Fibroblast of lung (primary cell): ENCODE results near the gene HCRTR2. TPM values are rescaled to one million over a fixed set of nuclear protein-coding genes. Genes with fewer than 3 reads are reported as not detected.
A peak's percentile ranks its signal among the peaks of the same experiment; 100 is the strongest.

ENCODE experiments used
- DNase-seq, 2 donors: peaks; one replicate each; pipeline versions ENCODE4 v3.0.0 to v3.0.0-alpha.2; 2010; ENCODE audit warnings: low read depth in 2 of 2
- H2AFZ ChIP-seq: 2 replicates; pipeline ENCODE4 v1.5.1; 2012; ENCODE audit warnings: low read length, control low read depth, inconsistent platforms
- H3K27ac ChIP-seq: 2 replicates; pipeline ENCODE4 v1.5.1; 2011; ENCODE audit warnings: low read length, control low read depth; ENCODE audit not compliant: insufficient read depth
- H3K27me3 ChIP-seq: 2 replicates; pipeline ENCODE4 v1.5.1; 2011; ENCODE audit warnings: mild to moderate bottlenecking, low read length; ENCODE audit not compliant: control insufficient read depth, insufficient read depth
- H3K36me3 ChIP-seq: 2 replicates; pipeline ENCODE4 v1.5.1; 2011; ENCODE audit warnings: low read length; ENCODE audit not compliant: control insufficient read depth, insufficient read depth
- H3K4me1 ChIP-seq: 2 replicates; pipeline ENCODE4 v1.5.1; 2011; ENCODE audit warnings: low read length; ENCODE audit not compliant: control insufficient read depth, insufficient read depth; ENCODE audit errors: extremely low read depth
- H3K4me2 ChIP-seq: 2 replicates; pipeline ENCODE4 v1.5.1; 2011; ENCODE audit warnings: low read length, control low read depth; ENCODE audit not compliant: insufficient read depth; ENCODE audit errors: extremely low read depth
- H3K4me3 ChIP-seq, 4 experiments: fragments of 200-600 bp in 1 of 4; sonication (generic) in 1 of 4; replicated peaks in 1 of 4; 2 replicates each; pipeline ENCODE4 v1.5.1; 2011 to 2016; ENCODE audit warnings: low read length in 4 of 4, low read depth in 3 of 4, mild to moderate bottlenecking in 3 of 4, control low read depth in 2 of 4, inconsistent platforms in 1 of 4, mixed read lengths in 1 of 4; ENCODE audit not compliant: insufficient read depth in 1 of 4; ENCODE audit errors: control extremely low read depth in 1 of 4
- H3K79me2 ChIP-seq: 2 replicates; pipeline ENCODE4 v1.5.1; 2012; ENCODE audit warnings: mild to moderate bottlenecking, low read length, inconsistent platforms; ENCODE audit not compliant: control insufficient read depth, insufficient read depth
- H3K9ac ChIP-seq: 2 replicates; pipeline ENCODE4 v1.5.1; 2011; ENCODE audit warnings: mild to moderate bottlenecking, low read length, control low read depth; ENCODE audit not compliant: insufficient read depth
- H3K9me3 ChIP-seq: 2 replicates; pipeline ENCODE4 v1.5.1; 2012; ENCODE audit warnings: low read depth, low read length; ENCODE audit not compliant: control insufficient read depth, insufficient read depth
- H4K20me1 ChIP-seq: 2 replicates; pipeline ENCODE4 v1.5.1; 2011; ENCODE audit warnings: low read length; ENCODE audit not compliant: control insufficient read depth, insufficient read depth; ENCODE audit errors: extremely low read depth
- EZH2 ChIP-seq: IDR thresholded peaks from 2 replicates; pipeline ENCODE4 v1.5.1; 2012; ENCODE audit warnings: low read length, control low read depth, mild to moderate bottlenecking; ENCODE audit errors: missing control alignments
- polyA minus RNA-seq: library from RNA; depleted of rRNA, polyadenylated mRNA; stranded (reverse); fragments of >200 nt; gene quantifications from 2 replicates; pipeline ENCODE4 v1.2.3, GENCODE V29; 2011; ENCODE audit warnings: low replicate concordance
- polyA plus RNA-seq, 2 donors: library from polyadenylated mRNA; depleted of rRNA in 1 of 2; stranded (reverse) in 1 of 2; unstranded in 1 of 2; fragments of >200 nt; gene quantifications; 2 replicates each; pipeline ENCODE4 v1.2.1, GENCODE V29; 2011 to 2012; ENCODE audit warnings: missing spikeins in 1 of 2
- total RNA-seq: library from RNA; depleted of rRNA; stranded (reverse); fragments of >200 nt; gene quantifications from 2 replicates; pipeline ENCODE4 v1.2.1, GENCODE V29; 2014
- TF ChIP-seq, protein P1 (sequence below), 2 donors: IDR thresholded peaks in 1 of 2; conservative IDR thresholded peaks in 1 of 2; 1 replicate in 1 of 2; 2 replicates in 1 of 2; pipeline ENCODE4 v1.5.1; 2011 to 2012; ENCODE audit warnings: low read length in 2 of 2, control low read depth in 1 of 2, inconsistent platforms in 1 of 2, low read depth in 1 of 2, mild to moderate bottlenecking in 1 of 2

HCRTR2 gene
- not detected in 2 replicates for total RNA-seq
- not detected in 2 replicates for polyA plus RNA-seq
- not detected in 2 replicates for polyA plus RNA-seq (2012)
- polyA minus RNA-seq: not detected in 2 replicates

DNA sequence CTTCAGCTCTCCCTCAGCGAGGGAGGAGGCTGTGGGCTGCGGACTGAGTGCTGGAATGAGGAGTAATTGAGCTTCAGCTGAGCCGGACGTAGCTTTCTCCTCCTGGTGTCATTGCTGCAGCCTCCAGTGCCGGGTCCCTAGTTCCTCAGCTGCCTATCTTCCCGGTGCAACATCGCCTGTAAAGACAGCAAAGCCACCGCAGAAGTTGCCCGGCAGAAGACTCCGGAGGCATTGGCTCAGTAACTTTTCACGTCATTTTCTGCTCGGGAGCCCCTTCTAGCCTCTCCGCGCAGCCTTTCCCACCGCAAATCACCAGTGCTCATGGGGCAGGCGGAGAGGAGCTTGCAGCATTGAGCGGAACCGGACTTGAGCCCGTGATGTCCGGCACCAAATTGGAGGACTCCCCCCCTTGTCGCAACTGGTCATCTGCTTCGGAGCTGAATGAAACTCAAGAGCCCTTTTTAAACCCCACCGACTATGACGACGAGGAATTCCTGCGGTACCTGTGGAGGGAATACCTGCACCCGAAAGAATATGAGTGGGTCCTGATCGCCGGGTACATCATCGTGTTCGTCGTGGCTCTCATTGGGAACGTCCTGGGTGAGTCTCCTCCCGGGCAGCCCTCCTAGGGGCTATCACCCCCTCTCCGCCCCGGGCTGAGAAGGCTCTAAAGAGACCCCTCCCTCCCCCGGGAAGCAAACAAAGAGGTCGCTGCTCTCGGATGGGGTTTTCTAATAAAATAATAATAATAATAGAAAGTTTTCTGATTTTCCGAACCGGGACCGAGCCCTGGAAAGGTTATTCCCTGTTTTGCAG is at the start of gene HCRTR2:
HCRTR2 (plus strand) TSS at position 305 of the 816 bp plus-strand sequence; CDS start at position 378, 73 bp downstream.
- Histone ChIP-seq H3K4me3 (peak within 1 kb of the TSS in 1 of 4 experiments; percentile 45), H3K27ac (no peak within 1 kb of the TSS), H3K27me3 (peaks cover 5% of the 10 kb centered on the region), H3K9ac (no peak within 1 kb of the TSS), H2AFZ (no peak within 1 kb of the TSS), H4K20me1 (no peaks in the 10 kb centered on the region), H3K9me3 (no peaks in the 10 kb centered on the region), H3K79me2 (no peaks in the 10 kb centered on the region), H3K4me1 (no peaks in the 10 kb centered on the region), H3K36me3 (no peaks in the 10 kb centered on the region), H3K4me2 (no peak within 1 kb of the TSS)
- TF ChIP-seq, protein P1, sequence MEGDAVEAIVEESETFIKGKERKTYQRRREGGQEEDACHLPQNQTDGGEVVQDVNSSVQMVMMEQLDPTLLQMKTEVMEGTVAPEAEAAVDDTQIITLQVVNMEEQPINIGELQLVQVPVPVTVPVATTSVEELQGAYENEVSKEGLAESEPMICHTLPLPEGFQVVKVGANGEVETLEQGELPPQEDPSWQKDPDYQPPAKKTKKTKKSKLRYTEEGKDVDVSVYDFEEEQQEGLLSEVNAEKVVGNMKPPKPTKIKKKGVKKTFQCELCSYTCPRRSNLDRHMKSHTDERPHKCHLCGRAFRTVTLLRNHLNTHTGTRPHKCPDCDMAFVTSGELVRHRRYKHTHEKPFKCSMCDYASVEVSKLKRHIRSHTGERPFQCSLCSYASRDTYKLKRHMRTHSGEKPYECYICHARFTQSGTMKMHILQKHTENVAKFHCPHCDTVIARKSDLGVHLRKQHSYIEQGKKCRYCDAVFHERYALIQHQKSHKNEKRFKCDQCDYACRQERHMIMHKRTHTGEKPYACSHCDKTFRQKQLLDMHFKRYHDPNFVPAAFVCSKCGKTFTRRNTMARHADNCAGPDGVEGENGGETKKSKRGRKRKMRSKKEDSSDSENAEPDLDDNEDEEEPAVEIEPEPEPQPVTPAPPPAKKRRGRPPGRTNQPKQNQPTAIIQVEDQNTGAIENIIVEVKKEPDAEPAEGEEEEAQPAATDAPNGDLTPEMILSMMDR (conservative IDR thresholded peaks at IDR 0.05 in 1 of 2, IDR thresholded peaks at IDR 0.05 in 1 of 2; ENCODE audit: low read depth in 1 of 2, low read length in 2 of 2): no peak
- no peak for TF ChIP-seq EZH2
- peak in 1 of 2 donors; percentile 7 for DNase-seq

GRCh38 chr6:55130806-55131324 is 43.5 kb upstream of the HCRTR2 start:
- Histone ChIP-seq H3K9me3 (no peaks in the 10 kb centered on the region), H3K27me3 (no peaks in the 10 kb centered on the region), H3K4me1 (no peaks in the 10 kb centered on the region), H3K4me3 (no peak overlapping the region), H3K79me2 (no peaks in the 10 kb centered on the region), H3K9ac (no peak overlapping the region), H2AFZ (no peak overlapping the region), H3K4me2 (no peak overlapping the region), H3K36me3 (no peaks in the 10 kb centered on the region), H3K27ac (no peak overlapping the region), H4K20me1 (no peaks in the 10 kb centered on the region)
- no peak for DNase-seq
- TF ChIP-seq EZH2: no peak
- TF ChIP-seq, protein P1 (conservative IDR thresholded peaks at IDR 0.05 in 1 of 2, IDR thresholded peaks at IDR 0.05 in 1 of 2; ENCODE audit: low read depth in 1 of 2, low read length in 2 of 2): no peak

DNA sequence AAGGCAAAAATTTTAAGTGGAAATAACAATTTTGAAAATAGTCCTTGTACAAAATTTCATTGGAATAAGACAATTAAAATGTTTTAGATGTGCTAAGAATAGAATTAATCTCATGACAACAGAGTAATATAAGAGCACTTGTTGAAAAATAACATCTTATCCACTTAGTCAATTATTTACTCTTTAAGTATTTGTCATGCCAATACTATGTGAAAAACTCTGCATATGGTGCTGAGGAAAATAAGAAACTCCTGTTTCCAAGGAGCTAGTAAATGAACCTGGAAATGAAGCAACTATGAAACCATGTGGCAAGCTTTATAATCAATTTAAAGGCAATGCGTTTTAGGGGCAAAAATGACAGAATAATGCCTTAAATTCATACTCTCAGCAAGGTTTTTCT is 42.7 kb upstream of the HCRTR2 start:
- Histone ChIP-seq H3K27me3 (no peaks in the 10 kb centered on the region), H3K9me3 (no peaks in the 10 kb centered on the region), H3K4me1 (no peaks in the 10 kb centered on the region), H2AFZ (no peak overlapping the region), H3K4me3 (no peak overlapping the region), H3K4me2 (no peak overlapping the region), H3K9ac (no peak overlapping the region), H3K27ac (no peak overlapping the region), H3K36me3 (no peaks in the 10 kb centered on the region), H4K20me1 (no peaks in the 10 kb centered on the region), H3K79me2 (no peaks in the 10 kb centered on the region)
- no peak for TF ChIP-seq EZH2
- TF ChIP-seq, protein P1 (conservative IDR thresholded peaks at IDR 0.05 in 1 of 2, IDR thresholded peaks at IDR 0.05 in 1 of 2; ENCODE audit: low read depth in 1 of 2, low read length in 2 of 2): no peak
- DNase-seq: peak in 1 of 2 donors; percentile 16
